Measurements from ENCODE around the gene FTSJ3.
"Not testable (repeated sequence)": the region's sequence is repeated elsewhere in the genome, so short reads cannot be mapped to it uniquely, and the experiment has no call there.

The FTSJ3 gene

DNA sequence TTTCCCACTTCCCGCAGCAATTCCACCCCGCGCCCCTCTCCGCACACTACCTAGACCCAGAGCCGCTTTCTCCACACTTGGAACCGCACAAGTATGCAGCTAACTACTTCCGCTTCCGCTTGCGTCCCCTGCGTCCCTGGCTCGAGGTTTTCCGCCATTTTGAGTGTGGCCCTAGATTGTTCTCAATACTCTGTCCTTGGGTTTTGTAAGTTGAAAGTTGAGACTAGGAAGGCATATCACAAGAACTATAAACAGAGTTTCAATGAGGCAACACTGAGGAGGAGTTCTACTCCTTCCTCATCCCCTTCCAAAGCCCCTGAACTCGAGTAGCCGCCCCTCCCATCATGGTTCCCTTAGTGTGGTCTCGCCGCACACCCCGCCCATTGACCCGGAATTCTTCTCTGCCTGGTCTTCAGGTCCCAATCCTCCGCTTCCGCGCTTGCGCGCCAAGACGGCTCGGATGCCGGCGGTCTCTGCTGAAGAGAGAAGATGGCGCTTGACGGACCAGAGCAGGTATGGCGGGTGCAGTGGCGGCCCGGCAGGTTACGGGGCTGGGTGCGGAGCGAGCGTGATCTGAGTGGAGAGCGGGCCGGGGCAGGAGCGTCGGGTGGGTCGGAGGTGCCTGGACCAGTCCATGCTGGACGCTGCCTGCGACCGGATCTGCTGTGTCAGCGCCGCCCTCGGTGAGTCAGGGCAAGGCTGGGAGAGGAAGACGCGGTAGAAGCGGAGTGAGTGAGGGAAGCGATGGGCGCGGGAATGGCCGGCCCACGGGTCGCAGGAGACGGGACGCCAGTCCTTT, at the start of gene FTSJ3, which contains the start of gene PSMC5:
Gene FTSJ3 (minus strand): TSS at position 662 of the 799 bp plus-strand sequence. CDS start 761 bp downstream, outside the sequence.
Gene PSMC5 (plus strand): TSS at position 430 of the 799 bp plus-strand sequence. CDS start 60 bp downstream, at position 490.
- H3K27me3 ChIP-seq (ENCODE audit: control insufficient read depth in 5 of 5, insufficient read depth in 4 of 5, low read length in 5 of 5), result no peaks in the 10 kb centered on the region
- H3K4me3 ChIP-seq (ENCODE audit: low read depth in 1 of 5, low read length in 5 of 5), result peak within 1 kb of the TSS; percentile 87 to 98 (median 93)
- H3K9me3 ChIP-seq (ENCODE audit: control insufficient read depth in 5 of 5, low read length in 5 of 5), result no peaks in the 10 kb centered on the region
- H3K27ac ChIP-seq (ENCODE audit: low read depth, low read length), result peak within 1 kb of the TSS; percentile 97
- H3K4me1 ChIP-seq (ENCODE audit: control insufficient read depth in 5 of 5, insufficient read depth in 5 of 5, low read length in 5 of 5), result peaks cover 12 to 31% (median 24%) of the 10 kb centered on the region in 5 donors
- H3K9ac ChIP-seq (ENCODE audit: low read length in 5 of 5), result peak within 1 kb of the TSS; percentile 70 to 89 (median 85)
- H3K36me3 ChIP-seq (ENCODE audit: control insufficient read depth in 5 of 5, insufficient read depth in 5 of 5, low read length in 5 of 5), result peaks cover 6 to 69% (median 67%) of the 10 kb centered on the region in 5 donors

DNA sequence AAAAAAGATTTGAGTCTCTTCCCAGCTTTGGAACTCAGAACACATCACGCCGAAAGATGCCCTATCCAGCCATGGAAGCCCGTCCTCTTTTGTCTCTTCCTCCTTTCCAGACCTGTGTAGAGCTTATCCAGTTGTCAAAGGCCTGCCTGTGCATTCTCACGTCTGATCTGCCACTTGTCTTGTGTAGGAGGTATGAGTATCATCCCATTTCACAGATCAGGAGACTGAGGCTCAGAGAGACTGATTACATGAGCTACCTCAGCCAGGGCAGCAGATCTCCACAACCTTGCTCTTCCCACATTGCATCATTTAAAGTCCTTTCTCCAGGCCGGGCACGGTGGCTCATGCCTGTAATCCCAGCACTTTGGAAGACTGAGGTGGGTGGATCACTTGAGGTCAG, 47.2 kb upstream of the FTSJ3 start:
- H3K4me1 ChIP-seq (ENCODE audit: control insufficient read depth in 5 of 5, insufficient read depth in 5 of 5, low read length in 5 of 5); H3K4me3 ChIP-seq (ENCODE audit: low read depth in 1 of 5, low read length in 5 of 5); H3K27ac ChIP-seq (ENCODE audit: low read depth, low read length); H3K27me3 ChIP-seq (ENCODE audit: control insufficient read depth in 5 of 5, insufficient read depth in 4 of 5, low read length in 5 of 5); H3K9me3 ChIP-seq (ENCODE audit: control insufficient read depth in 5 of 5, low read length in 5 of 5); H3K9ac ChIP-seq (ENCODE audit: low read length in 5 of 5); H3K36me3 ChIP-seq (ENCODE audit: control insufficient read depth in 5 of 5, insufficient read depth in 5 of 5, low read length in 5 of 5): not testable (repeated sequence)

DNA sequence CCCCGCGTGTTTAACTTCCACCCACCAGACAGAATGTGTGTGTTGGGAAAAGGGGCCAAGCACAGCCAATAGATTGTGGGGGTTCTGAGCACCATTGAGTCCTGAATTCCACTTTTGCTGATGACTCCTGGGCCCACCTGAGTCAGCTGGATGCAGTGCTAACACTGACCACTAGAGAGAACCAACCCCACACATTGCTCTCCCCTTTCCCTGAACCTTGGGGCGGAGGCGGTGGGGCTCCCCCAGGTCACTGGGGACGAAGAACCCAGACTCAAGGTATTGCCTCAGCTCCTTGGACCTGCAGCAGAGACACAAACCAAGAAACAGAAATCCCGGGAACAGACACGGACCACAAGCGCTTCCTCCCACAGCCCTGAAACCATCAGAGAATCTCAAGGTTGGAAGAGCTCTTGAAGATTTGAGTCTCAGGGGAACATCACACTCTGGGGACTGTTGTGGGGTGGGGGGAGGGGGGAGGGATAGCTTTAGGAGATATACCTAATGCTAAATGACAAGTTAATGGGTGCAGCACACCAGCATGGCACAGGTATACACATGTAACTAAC, 46.7 kb upstream of the FTSJ3 start:
- H3K27ac ChIP-seq (ENCODE audit: low read depth, low read length); H3K9ac ChIP-seq (ENCODE audit: low read length in 5 of 5); H3K4me1 ChIP-seq (ENCODE audit: control insufficient read depth in 5 of 5, insufficient read depth in 5 of 5, low read length in 5 of 5); H3K4me3 ChIP-seq (ENCODE audit: low read depth in 1 of 5, low read length in 5 of 5); H3K36me3 ChIP-seq (ENCODE audit: control insufficient read depth in 5 of 5, insufficient read depth in 5 of 5, low read length in 5 of 5); H3K27me3 ChIP-seq (ENCODE audit: control insufficient read depth in 5 of 5, insufficient read depth in 4 of 5, low read length in 5 of 5); H3K9me3 ChIP-seq (ENCODE audit: control insufficient read depth in 5 of 5, low read length in 5 of 5): not testable (repeated sequence)

- H3K27ac ChIP-seq (ENCODE audit: low read depth, low read length); H3K4me1 ChIP-seq (ENCODE audit: control insufficient read depth in 5 of 5, insufficient read depth in 5 of 5, low read length in 5 of 5); H3K9ac ChIP-seq (ENCODE audit: low read length in 5 of 5); H3K36me3 ChIP-seq (ENCODE audit: control insufficient read depth in 5 of 5, insufficient read depth in 5 of 5, low read length in 5 of 5); H3K4me3 ChIP-seq (ENCODE audit: low read depth in 1 of 5, low read length in 5 of 5); H3K9me3 ChIP-seq (ENCODE audit: control insufficient read depth in 5 of 5, low read length in 5 of 5); H3K27me3 ChIP-seq (ENCODE audit: control insufficient read depth in 5 of 5, insufficient read depth in 4 of 5, low read length in 5 of 5): not testable (repeated sequence)
Measured at GRCh38 chr17:63873577-63873976, 46.1 kb upstream of the FTSJ3 start, which contains the start of gene CSH2. CSH2 (minus strand) TSS chr17:63873677; CDS start chr17:63873614, 63 bp downstream.

- not testable (repeated sequence) for H3K4me1 ChIP-seq (ENCODE audit: control insufficient read depth in 5 of 5, insufficient read depth in 5 of 5, low read length in 5 of 5); H3K9ac ChIP-seq (ENCODE audit: low read length in 5 of 5); H3K4me3 ChIP-seq (ENCODE audit: low read depth in 1 of 5, low read length in 5 of 5); H3K27me3 ChIP-seq (ENCODE audit: control insufficient read depth in 5 of 5, insufficient read depth in 4 of 5, low read length in 5 of 5); H3K36me3 ChIP-seq (ENCODE audit: control insufficient read depth in 5 of 5, insufficient read depth in 5 of 5, low read length in 5 of 5); H3K9me3 ChIP-seq (ENCODE audit: control insufficient read depth in 5 of 5, low read length in 5 of 5); H3K27ac ChIP-seq (ENCODE audit: low read depth, low read length)
Measured at GRCh38 chr17:63871646-63872365, 44.3 kb upstream of the FTSJ3 start.

GRCh38 chr17:63870292-63870665, 42.8 kb upstream of the FTSJ3 start:
- H3K4me1 ChIP-seq (ENCODE audit: control insufficient read depth in 5 of 5, insufficient read depth in 5 of 5, low read length in 5 of 5); H3K27ac ChIP-seq (ENCODE audit: low read depth, low read length); H3K9ac ChIP-seq (ENCODE audit: low read length in 5 of 5); H3K9me3 ChIP-seq (ENCODE audit: control insufficient read depth in 5 of 5, low read length in 5 of 5); H3K4me3 ChIP-seq (ENCODE audit: low read depth in 1 of 5, low read length in 5 of 5); H3K27me3 ChIP-seq (ENCODE audit: control insufficient read depth in 5 of 5, insufficient read depth in 4 of 5, low read length in 5 of 5); H3K36me3 ChIP-seq (ENCODE audit: control insufficient read depth in 5 of 5, insufficient read depth in 5 of 5, low read length in 5 of 5): not testable (repeated sequence)

GRCh38 chr17:63869491-63870291, 42.2 kb upstream of the FTSJ3 start:
- not testable (repeated sequence) for H3K9me3 ChIP-seq (ENCODE audit: control insufficient read depth in 5 of 5, low read length in 5 of 5); H3K9ac ChIP-seq (ENCODE audit: low read length in 5 of 5); H3K4me1 ChIP-seq (ENCODE audit: control insufficient read depth in 5 of 5, insufficient read depth in 5 of 5, low read length in 5 of 5); H3K27ac ChIP-seq (ENCODE audit: low read depth, low read length); H3K27me3 ChIP-seq (ENCODE audit: control insufficient read depth in 5 of 5, insufficient read depth in 4 of 5, low read length in 5 of 5); H3K36me3 ChIP-seq (ENCODE audit: control insufficient read depth in 5 of 5, insufficient read depth in 5 of 5, low read length in 5 of 5); H3K4me3 ChIP-seq (ENCODE audit: low read depth in 1 of 5, low read length in 5 of 5)

DNA sequence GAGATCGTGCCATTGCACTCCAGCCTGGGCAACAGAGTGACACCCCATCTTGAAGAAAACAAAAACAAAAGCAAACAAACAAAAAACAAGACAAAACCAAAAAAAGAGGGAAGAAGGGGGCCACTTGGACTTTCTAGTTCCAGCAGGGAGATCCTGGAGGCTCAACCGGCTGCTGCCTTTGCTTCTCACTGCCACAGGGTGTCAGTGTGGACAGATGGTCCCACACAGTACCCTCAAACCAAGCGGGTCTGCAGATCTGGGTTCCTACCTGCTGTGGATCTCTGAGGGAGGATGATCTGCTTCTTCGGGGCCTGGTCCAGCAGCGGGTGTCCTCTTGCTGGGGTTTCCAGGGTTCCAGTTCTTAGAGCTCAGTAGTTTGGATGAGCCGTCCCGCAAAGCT, 39.2 kb upstream of the FTSJ3 start:
- not testable (repeated sequence) for H3K27ac ChIP-seq (ENCODE audit: low read depth, low read length); H3K4me3 ChIP-seq (ENCODE audit: low read depth in 1 of 5, low read length in 5 of 5); H3K27me3 ChIP-seq (ENCODE audit: control insufficient read depth in 5 of 5, insufficient read depth in 4 of 5, low read length in 5 of 5); H3K36me3 ChIP-seq (ENCODE audit: control insufficient read depth in 5 of 5, insufficient read depth in 5 of 5, low read length in 5 of 5); H3K9ac ChIP-seq (ENCODE audit: low read length in 5 of 5); H3K9me3 ChIP-seq (ENCODE audit: control insufficient read depth in 5 of 5, low read length in 5 of 5); H3K4me1 ChIP-seq (ENCODE audit: control insufficient read depth in 5 of 5, insufficient read depth in 5 of 5, low read length in 5 of 5)

GRCh38 chr17:63859257-63859656, 31.8 kb upstream of the FTSJ3 start:
- Histone ChIP-seq H3K9ac (ENCODE audit: low read length in 5 of 5) (no peak overlapping the region), H3K4me1 (ENCODE audit: control insufficient read depth in 5 of 5, insufficient read depth in 5 of 5, low read length in 5 of 5) (no peaks in the 10 kb centered on the region), H3K27me3 (ENCODE audit: control insufficient read depth in 5 of 5, insufficient read depth in 4 of 5, low read length in 5 of 5) (peaks cover 0 to 3% (median 0%) of the 10 kb centered on the region in 5 donors), H3K4me3 (ENCODE audit: low read depth in 1 of 5, low read length in 5 of 5) (no peak overlapping the region), H3K9me3 (ENCODE audit: control insufficient read depth in 5 of 5, low read length in 5 of 5) (no peaks in the 10 kb centered on the region), H3K36me3 (ENCODE audit: control insufficient read depth in 5 of 5, insufficient read depth in 5 of 5, low read length in 5 of 5) (no peaks in the 10 kb centered on the region), H3K27ac (ENCODE audit: low read depth, low read length) (no peak overlapping the region)

Measured in subcutaneous abdominal adipose tissue (tissue), 5 donors.